NCI-H510A (cell line): ENCODE results near the gene LDHB.
A peak's percentile ranks its signal among the peaks of the same experiment; 100 is the strongest.
"Not testable (repeated sequence)": the region's sequence is repeated elsewhere in the genome, so short reads cannot be mapped to it uniquely, and the experiment has no call there.

Source experiments
- DNase-seq: peaks from one replicate; lab custom pipeline; 2025; lab: John Stamatoyannopoulos, UW

Gene LDHB

DNA sequence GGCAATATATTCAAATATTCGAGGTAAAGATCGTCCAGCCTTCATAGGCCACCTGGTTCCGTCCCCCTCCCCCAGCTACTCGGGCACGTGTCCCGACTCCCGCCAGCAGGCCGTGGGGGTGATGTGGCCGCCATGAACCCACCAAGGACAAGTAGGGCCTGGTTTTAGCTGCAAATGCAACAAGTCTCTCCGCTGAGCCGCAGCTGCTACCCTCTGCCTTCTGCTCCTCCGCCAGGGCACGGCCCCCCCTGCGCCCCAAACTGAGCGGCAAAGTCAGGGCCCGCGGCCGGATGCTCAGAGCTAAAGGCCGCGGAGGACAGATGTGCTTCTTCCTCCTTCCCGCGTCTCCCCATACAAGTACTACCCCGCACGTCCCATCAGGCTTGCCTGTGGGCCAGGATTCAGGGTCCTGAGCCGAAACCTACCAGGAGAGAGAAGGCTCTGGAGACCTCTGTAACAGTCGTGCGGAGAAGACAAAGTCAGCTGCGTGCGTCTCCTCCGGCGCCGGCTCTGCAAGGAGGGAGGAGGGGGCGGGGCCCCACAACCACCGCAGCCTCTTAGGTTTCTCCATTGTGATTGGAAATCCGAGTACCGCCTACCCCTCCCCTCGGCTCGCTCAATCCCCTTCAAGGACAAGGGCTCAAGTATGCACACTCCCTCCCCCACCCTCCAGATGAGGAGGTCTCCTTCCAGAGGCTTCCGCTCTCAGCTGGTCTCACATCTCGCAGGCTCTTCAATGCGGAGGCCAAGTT, at the start of gene LDHB:
Gene LDHB, minus strand, starts transcription at position 517 of the 752 bp plus-strand sequence. CDS start 3,171 bp downstream, outside the sequence.
- peak; percentile 92 for DNase-seq

DNA sequence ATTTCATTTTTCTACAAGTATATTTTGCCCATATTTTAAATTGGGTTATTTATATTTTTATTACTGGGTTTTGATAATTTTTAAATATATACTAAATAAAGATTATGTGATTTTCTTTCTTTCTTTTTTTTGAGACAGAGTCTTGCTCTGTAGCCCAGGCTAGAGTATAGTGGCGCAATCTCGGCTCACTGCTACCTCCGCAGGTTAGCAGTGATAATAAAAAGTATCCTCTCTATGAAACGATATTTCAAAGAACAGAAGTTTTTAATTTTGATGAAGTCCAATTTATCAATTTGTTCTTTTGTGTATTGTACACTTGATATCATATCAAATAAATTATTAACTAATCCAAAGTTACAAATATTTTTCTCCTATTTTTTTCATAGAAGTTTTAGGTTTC, 47.2 kb upstream of the LDHB start:
- no peak for DNase-seq

DNA sequence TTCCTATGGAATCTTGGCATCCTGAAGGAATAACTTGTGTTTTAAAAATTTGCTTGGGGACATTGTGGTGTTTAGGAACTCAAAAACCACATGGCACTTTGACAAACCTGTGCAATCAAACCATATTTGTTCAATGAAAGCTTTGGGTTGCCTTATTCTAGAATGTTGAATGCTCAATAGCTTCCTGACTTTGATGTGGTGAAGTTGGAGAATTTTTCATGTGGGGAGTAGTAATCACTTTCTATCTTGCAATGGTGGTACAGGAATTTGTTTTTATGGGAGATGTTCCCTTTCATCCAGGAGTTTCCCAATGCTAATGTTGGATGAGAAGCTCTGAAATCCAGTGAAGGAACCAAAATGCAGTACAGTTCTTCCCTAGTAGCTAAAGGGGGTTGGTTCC, 42.2 kb upstream of the LDHB start:
- no peak for DNase-seq

DNA sequence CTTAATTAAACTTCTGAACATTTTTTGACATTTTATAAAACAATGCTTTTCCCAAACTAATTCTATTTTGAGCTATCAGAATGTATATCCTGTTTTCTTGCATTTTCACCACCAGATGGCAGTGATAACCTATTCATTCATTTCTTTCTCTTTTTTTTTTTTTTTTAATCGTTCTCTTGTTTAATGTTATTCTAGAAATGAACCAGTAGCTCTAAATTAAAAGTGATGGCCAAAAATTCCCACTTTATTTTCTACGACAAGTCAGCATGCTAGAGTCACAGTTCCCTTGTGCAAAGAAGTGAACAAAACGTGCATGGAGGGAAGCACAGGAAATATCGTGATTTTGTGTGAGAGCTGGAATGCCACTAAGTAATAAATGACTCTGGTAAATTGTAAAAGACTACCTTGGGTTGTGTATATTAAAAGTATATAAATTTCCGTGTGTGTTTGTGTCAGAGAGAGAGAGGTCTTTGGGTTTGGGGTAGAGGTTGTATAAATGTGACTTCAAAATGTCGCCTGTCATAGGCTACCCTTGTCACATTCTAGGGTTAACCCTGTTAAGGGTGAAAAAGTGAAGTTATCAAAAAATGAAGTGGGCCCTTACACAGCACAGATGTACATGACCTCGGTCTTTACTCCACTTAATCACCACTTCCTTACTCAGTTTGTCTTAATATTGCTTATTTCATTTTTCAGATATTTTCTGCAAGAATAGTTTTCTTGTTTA, 40.4 kb upstream of the LDHB start:
- DNase-seq, result no peak

DNA sequence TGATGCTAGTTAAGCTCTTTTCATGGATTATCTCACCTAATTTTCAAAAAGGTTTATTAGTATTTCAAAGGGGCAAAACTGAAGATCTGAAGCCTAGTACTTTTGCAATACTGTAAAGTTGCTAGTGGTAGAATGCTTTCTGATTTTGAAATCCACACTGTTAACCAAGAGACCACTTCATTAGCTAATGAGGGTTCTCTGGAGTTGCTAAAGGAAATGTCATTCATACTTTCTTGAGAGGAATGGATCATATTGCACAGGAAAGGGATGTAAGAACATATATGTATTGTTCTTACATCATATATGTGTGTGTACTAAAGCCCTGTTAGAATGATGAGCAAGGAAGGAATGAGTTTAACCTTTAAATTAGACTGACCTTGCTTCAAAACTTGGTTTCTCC, 39.0 kb upstream of the LDHB start:
- no peak for DNase-seq

DNA sequence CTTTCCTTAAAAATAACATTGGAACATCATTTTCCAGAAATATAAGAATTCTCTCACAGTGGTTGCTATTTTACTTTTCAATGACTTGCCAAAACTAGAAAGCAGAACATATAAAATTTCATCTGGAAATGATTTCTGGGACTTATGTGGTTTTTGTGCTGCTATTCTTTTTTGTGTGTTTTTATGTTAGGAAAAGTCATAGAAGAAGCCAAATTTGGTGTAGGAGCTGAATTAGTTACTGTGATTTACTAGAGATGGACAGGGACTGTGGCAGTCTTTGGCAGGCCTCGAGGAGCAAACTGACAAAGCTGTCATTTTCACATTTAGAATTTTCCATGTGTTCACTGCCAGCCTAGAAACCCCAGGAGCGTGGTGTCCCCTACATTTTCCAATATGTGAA, 38.3 kb upstream of the LDHB start:
- DNase-seq, result no peak

DNA sequence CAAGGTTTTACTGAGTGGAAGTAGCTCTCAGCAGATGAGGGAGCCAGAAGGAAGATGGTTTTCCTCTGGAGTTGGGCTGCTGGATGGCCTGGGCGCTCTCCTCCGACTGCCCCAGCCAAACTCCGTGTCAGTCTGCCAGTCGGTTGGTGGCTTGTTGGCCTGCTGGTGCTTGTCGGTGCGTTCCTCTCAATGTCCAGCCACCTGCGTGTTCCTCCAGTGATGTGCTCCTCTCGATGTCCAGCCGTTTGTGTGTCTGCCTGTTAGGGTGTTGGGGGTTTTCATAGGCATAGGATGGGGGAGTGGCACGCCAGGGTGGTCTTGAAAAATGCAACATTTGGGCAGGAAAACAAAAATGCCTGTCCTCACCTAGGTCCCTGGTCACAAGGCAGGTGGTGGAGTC, 37.0 kb upstream of the LDHB start:
- DNase-seq, result no peak

DNA sequence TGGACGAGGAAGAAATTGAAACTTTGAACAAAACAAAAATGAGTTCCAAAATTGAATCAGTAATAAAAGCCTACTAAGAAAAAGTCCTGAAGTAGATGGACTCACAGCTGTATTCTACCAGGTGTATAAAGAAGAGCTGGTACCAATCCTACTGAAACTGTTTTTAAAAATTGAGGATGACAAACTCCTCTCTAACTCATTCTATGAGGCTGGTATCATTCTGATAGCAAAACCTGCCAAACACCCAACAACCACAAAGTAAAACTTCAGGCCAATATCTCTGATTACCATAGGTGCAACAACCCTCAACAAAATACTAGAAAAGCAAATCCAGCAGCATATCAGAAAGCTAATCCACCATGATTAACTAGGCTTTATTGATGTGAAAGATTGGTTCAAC, 33.9 kb upstream of the LDHB start:
- DNase-seq, result no peak

DNA sequence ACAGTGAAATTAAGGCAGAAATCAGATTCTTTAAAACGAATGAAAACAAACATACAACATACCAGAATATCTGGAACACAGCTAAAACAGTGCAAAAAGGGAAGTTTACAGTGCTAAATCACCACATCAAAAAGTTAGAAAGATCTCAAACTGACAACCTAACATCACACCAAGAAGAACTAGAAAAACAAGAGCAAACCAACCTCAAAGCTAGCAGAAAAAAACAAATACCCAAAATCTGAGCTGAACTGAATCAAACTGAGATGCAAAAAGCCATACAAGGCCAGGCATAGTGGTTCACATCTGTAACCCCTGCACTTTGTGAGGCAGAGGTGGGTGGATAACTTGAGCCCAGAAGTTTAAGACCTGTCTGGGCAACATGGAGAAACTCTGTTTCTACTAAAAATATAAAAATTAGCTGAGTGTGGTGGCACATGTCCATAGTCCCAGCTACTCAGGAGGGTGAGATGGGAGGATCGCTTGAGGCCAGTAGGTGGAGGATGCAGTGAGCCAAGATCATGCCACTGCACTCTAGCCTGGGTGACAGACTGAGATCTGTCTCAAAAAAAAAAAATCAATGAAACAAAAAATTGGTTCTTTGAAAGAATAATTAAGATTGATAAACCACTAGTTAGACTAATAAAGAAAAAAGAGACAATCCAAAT, 33.2 kb upstream of the LDHB start:
- DNase-seq, result no peak

DNA sequence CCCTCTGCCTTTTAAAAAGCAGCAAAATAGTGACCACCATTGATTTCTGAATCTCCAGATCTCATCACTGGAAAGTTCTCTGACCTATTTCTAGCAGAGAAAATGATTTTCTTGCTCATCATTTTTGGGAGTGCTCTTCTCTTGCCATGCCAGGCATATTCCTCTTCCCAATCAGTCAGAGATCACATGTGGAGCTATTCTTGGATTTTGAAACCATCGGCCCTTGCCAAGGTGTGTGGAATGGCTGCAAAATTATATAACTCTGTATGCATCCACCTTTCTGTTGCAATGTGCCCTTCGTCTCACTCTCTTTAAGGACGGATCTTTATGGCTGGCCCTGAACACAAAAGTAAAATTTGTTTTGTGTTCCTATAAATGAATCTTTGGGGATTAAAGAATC, 25.5 kb upstream of the LDHB start:
- no peak for DNase-seq

DNA sequence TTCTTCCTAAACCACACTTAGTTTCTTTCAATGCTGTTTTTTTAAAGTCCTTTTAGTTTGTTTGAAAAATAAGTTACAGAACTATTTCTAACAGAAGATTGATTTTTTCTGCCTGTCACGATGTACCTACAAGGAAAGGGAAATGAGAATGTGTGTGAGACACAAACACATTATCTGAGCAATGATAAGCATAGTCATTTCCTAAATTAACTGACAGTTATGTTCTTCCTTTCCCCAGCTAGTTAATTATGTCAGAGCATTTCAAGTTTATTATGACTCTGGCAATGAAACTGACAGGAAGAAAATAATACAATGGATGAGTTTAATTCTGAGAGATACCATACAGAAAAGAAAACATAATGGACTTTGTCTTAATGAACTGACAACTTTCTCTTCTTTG, 21.3 kb upstream of the LDHB start:
- DNase-seq, result no peak

DNA sequence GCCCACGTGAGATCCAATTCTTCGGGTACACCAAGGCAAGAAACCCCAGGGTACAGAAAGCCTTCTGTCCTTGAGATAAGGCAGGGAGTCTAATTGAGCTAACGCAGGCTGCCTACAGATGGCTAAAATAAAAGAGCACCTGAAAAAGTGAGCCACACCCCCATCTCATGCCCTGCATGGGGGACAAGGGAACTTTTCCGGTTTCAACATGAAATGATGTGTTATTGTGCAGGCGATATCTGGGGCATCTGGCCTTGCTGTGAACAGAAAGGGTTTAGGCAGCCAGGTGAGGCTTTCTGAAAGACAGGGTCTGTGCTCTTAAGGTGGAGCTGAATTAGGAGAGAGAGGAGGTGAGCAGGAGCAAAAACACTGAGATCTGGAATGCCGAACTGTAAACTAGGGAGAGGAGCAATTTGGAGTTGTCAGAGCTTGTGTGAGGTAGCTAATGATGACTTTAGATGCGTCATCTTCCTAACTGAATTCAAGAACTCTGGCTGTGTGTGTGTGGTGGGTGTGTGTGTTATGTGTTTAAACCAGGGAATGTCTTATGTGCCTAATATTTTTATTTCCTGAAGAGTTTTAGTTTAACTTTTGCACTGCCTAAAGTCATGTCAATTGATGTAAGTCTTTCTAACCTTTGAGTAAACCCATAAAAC, 20.1 kb upstream of the LDHB start:
- DNase-seq, result no peak

DNA sequence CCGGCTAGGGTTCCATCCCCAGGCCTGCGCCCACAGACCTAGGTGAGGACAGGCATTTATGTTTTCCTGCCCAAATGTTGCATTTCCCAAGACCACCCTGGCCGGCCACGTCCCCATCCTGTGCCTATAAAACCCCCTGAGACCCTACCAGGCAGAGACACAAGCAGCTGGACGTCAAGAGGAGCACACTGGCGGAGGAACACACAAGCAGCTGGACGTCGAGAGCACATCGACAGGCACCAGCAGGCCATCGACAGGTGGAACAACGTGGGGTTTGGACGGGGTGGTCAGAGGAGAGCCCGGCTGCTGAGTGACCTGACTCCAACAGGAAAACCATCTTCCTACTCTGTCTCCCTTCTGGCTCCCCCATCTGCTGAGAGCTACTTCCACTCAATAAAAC, 19.6 kb upstream of the LDHB start:
- no peak for DNase-seq

DNA sequence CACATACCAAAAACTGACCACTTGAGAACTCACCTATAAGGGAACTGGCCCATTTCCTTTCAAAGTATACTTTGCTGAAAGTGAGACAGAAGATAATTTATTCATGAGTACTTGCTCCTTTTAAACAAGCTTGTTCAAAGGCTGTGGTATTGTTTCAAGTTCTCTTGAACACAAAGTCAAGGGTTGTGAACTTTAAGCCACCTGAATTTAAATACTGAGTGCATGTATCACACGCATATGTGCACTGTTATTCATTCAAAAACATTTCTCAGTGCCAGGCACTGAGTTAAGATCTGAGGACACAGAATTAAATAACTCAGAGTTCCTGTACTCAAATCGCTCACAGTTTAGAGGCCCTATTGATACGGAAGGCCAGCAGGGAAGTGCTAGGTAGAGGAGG, 19.1 kb upstream of the LDHB start:
- DNase-seq, result no peak

DNA sequence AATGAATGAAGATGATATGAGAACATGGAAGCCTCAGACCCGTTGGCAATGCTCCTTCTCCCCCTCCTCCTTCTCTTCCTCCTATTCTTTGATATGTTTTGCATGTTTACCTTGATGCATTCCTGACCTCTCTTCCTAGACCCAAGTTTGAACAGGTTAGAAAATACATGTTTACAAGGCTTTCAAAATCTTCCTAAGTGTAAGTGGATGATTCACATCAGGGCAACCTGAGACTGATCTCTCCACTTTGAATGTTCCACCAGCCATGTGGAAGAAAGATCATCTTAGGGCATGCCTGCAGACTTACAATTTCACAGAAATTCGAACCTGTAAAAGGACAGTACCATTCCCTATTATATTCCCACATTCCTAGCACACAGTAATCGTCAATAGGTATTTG, 18.0 kb upstream of the LDHB start:
- no peak for DNase-seq

DNA sequence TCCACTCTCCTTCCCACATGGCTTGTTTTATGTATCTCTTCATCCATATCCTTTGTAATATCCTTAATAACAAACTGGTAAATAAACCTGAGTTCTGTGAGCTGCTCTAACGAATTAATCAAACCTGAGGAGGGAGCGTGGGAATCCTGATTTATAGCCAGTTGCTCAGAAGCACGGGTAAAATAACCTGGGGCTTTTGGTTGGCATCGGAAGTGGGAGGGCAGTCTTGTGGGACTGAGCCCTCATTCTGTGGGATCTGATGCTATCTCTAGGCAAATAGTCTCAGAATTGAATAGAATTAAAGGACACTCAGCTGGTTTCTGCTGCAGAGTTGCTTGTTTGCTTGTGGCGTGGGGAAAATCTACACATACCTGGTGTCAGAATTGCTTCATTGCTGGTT, 17.5 kb upstream of the LDHB start:
- no peak for DNase-seq

DNA sequence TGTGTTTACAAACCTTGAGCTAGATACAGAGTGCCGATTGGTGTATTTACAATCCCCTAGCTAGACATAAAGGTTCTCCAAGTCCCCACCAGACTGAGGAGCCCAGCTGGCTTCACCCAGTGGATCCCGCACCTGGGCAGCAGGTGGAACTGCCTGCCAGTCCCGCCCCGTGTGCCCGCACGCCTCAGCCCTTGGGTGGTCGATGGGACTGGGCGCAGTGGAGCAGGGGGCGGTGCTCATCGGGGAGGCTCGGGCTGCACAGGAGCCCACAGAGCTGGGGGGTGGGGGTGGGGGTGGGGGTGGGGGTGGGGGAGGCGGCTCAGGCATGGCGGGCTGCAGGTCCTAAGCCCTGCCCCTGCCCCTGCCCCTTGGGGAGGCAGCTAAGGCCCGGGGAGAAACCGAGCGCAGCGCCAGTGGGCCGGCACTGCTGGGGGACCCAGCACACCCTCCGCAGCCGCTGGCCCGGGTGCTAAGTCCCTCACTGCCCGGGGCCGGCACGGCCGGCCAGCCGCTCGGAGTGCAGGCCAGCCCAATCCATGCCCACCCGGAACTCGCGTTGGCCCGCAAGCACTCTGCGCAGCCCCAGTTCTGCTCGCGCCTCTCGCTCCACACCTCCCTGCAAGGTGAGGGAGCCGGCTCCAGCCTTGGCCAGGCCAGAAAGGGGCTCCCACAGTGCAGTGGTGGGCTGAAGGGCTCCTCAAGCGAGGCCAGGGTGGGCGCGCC, 16.3 kb upstream of the LDHB start:
- not testable (repeated sequence) for DNase-seq

DNA sequence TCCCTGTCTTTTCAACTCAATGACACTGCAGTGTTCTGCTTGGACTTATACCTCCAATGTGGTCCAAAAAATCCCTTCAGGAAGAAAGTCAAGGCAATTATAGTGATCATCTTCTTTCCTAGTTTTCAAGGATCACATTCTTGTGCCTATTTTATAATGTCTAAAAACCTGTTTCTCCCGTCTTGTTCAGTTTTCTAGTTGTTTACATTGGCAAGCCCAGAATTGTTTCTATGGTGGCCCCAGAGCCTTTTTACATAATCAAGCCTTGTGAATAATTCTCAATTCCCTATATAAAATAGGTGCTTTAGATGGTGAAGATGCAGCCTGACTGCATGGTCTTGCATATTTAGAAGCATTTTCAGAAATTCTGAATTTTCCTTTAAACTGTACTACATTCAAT, 14.5 kb upstream of the LDHB start:
- DNase-seq, result no peak

DNA sequence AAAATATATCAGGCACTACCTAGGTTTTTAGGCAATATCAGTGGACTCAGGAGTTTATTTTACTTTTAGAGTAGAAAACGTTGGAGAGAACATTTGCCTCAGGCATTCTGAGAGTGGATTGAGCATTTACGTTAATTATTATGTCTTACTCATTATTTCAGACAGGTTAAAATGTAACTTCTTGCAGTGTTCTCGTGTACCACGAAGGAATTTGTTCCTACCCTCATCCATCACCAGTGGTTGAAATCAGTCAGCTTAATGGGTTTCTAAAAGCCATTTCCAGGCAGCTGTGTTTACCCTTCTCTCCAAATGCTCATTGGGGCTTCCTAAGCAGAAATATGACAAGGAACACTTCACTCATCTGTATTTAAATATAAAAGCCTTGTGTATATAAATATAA, 9.1 kb upstream of the LDHB start:
- DNase-seq, result no peak

DNA sequence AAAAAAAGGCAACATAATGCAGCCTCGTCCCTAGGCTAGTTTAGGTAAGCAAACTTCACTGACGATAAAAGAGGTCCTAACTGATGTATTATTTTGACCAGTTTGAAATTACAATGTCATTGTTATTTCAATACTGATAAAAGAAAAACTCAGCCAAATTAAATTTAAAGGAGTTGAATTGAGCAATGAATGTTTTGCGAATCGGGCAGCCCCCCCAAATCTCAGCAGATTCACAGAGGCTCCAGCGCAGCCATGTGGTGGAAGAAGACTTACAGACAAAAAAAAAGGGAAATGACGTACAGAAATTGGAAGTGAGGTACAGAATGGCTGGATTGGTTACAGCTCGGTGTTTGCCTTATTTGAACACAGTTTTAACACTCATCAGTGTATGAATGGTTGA, 8.2 kb upstream of the LDHB start:
- DNase-seq, result no peak

DNA sequence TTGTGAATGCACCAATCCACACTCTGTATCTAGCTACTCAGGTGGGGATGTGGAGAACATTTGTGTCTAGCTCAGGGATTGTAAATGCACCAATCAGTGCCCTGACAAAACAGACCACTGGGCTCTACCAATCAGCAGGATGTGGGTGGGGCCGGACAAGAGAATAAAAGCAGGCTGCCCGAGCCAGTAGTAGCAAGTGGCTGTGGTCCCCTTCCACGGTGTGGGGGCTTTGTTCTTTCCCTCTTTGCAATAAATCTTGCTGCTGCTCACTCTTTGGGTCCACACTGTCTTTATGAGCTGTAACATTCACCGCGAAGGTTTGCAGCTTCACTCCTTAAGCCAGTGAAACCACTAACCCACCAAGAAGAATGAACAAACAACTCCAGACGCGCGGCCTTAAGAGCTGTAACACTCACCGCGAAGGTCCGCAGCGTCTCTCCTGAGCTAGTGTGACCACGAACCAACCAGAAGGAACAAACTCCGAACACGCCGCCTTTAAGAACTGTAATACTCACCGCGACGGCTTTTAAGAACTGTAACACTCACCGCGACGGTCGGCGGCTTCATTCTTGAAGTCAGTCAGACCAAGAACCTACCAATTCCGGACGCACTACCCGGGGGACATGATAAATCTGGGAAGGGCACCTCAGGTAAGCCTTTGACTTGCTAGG, 4.6 kb upstream of the LDHB start:
- DNase-seq, result no peak
